ENCODE results near the gene TRIM50.
"Not testable (repeated sequence)": the region's sequence is repeated elsewhere in the genome, so short reads cannot be mapped to it uniquely, and the experiment has no call there.

TRIM50 gene

GRCh38 chr7:73318656-73319204 is 9.2 kb downstream of the TRIM50 start:
- not testable (repeated sequence) for DNase-seq (ENCODE audit: low read depth); H3K4me3 ChIP-seq (ENCODE audit: low read length)

DNA sequence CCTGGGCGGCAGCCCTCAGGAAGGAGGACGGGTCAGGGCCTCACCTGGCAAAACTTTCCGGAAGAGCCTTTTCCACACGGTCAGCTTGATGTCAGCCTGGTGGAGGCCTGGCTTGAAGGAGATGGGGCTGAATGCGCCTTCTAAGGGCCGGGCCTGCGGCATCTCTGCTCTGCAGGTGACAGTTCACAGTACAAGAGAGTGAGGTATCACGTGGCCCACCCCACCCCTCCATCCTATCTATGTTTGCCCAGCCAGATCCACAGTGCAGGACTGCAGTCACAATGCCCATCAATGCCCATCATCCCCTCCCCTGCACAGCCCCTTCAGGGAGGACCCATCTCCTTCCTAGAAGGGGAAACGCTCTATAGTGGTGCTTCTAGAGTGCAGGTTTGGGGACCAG is 11.4 kb downstream of the TRIM50 start:
- TF ChIP-seq CTCF (IDR thresholded peaks at IDR 0.05; ENCODE audit: insufficient read depth, low read depth, low read length, missing control alignments): no peak
- DNase-seq (ENCODE audit: low read depth): no peak
- no peak overlapping the region for H3K4me3 ChIP-seq (ENCODE audit: low read length)

- DNase-seq (ENCODE audit: low read depth): no peak
- TF ChIP-seq CTCF (IDR thresholded peaks at IDR 0.05; ENCODE audit: insufficient read depth, low read depth, low read length, missing control alignments): no peak
- no peak overlapping the region for H3K4me3 ChIP-seq (ENCODE audit: low read length)
Measured at GRCh38 chr7:73314271-73314670, 13.6 kb downstream of the TRIM50 start.

GRCh38 chr7:73313521-73313906 is 14.4 kb downstream of the TRIM50 start:
- TF ChIP-seq CTCF (IDR thresholded peaks at IDR 0.05; ENCODE audit: insufficient read depth, low read depth, low read length, missing control alignments): no peak
- no peak overlapping the region for H3K4me3 ChIP-seq (ENCODE audit: low read length)
- DNase-seq (ENCODE audit: low read depth): no peak

DNA sequence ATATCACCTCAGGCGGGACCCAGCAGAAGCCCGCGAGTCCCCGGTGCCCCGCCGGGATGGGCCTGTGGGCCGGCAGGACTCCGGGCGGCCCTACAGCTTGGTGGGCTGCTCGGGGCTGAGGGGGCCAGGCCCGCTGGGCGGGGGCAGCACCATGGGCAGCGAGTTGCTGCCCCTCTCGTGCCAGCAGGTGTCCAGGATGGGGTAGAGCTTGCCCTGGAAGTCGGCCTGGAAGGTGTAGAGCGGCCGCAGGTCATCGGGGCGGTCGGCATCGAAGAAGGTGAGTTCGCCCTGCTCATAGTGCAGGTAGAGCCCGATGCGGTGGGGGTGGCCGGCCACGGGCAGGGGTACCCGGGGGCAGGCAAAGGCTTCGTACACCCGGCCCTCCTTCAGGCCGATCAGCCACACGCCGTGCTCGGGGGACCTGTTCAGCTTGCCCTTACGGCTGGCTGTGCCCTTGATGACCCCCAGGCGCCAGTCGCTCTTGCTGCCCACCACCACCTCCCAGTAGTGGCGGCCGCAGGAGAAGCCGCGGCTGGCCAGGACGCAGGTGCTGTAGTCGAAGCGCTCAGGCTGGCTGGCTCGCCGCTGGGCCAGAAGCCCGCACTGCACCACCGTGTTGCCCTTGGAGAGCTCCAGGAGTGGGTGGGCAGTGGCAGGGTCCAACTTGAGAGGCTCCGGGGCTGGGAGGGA is 14.9 kb downstream of the TRIM50 start:
- TF ChIP-seq CTCF (IDR thresholded peaks at IDR 0.05; ENCODE audit: insufficient read depth, low read depth, low read length, missing control alignments): no peak
- H3K4me3 ChIP-seq (ENCODE audit: low read length): no peak overlapping the region
- no peak for DNase-seq (ENCODE audit: low read depth)

GRCh38 chr7:73311421-73311820 is 16.5 kb downstream of the TRIM50 start:
- DNase-seq (ENCODE audit: low read depth): peak; percentile 17
- not testable (repeated sequence) for H3K4me3 ChIP-seq (ENCODE audit: low read length)

DNA sequence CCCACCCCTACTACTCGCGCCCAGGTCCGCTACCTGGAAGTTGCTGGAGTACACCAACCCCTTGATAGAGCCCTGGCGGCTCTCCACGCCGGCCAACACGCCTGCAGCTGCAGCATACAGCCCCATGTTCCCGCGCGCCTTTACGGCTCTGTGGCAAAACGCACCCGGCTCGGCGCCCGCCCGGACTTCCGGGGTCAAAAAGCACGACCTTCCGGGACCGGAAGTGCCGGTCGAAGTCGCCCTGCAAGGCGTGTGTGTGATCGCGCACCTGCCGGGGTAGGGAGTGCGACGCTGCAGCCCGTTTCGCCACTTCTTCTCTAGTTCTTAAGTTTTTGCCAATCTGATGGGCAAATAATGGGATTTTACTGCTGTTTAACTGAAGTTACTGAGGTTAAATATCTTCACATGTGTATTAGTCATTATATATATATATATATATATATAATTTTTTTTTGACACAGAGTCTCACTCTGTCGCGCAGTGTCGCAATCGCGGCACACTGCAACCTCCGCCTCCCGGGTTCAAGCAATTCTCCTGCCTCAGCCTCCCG is 19.1 kb downstream of the TRIM50 start, which contains the start of gene NSUN5:
Gene NSUN5, minus strand, starts transcription at position 162 of the 550 bp plus-strand sequence. Its CDS starts 36 bp downstream, at position 126.
- DNase-seq (ENCODE audit: low read depth): peak; percentile 44
- H3K4me3 ChIP-seq (ENCODE audit: low read length): peak within 1 kb of the TSS; percentile 64
- TF ChIP-seq CTCF (IDR thresholded peaks at IDR 0.05; ENCODE audit: insufficient read depth, low read depth, low read length, missing control alignments): no peak

Data from epithelial cell of esophagus (primary cell).